A549 (cell line): ENCODE data around the gene FLG.
"Not testable (repeated sequence)": the region's sequence is repeated elsewhere in the genome, so short reads cannot be mapped to it uniquely, and the experiment has no call there.

ENCODE experiments used
- CTCF ChIP-seq: fragments of >200 bp; sonication (Bioruptor Twin); formaldehyde crosslinking; IDR thresholded peaks from 3 replicates; pipeline ENCODE4 v1.5.1; 2016
- MAX ChIP-seq: IDR thresholded peaks from 2 replicates; pipeline ENCODE4 v1.6.1; 2012
- MYC ChIP-seq: IDR thresholded peaks from 2 replicates; pipeline ENCODE4 v1.6.1; 2012; ENCODE audit warnings: mild to moderate bottlenecking, inconsistent platforms, low read length, improper control_type of control experiment, borderline replicate concordance
- POLR2A ChIP-seq: IDR thresholded peaks from 2 replicates; pipeline ENCODE4 v1.6.1; 2012; ENCODE audit warnings: mild to moderate bottlenecking, low read length
- RFX5 ChIP-seq: fragments of 450-650 bp; IDR thresholded peaks from 2 replicates; pipeline ENCODE4 v1.7.1; 2014; ENCODE audit warnings: antibody characterized with exemption, mild to moderate bottlenecking, moderate library complexity

GRCh38 chr1:152306123-152306522 lies 18.9 kb downstream of the FLG start:
- not testable (repeated sequence) for TF ChIP-seq POLR2A, RFX5, CTCF, MAX, MYC
